ENCODE measurements around the gene MYL12B. TPM values are rescaled to one million over a fixed set of nuclear protein-coding genes. Genes with fewer than 3 reads are reported as not detected.

MYL12B gene
- polyA plus RNA-seq, 6 donors from 2014 or later, result 574 to 848 (median 647) TPM

GRCh38 chr18:3246635-3247239 lies 15.2 kb upstream of the MYL12B start:
- peak overlapping the region; percentile 84 to 99 (median 97) for H3K4me3 Mint-ChIP-seq
- peaks cover 6% of the 10 kb centered on the region in 2 donors for H3K36me3 Mint-ChIP-seq
- H3K4me1 Mint-ChIP-seq, result peaks cover 21 to 44% (median 35%) of the 10 kb centered on the region in 3 donors
- no peaks in the 10 kb centered on the region for H3K27me3 Mint-ChIP-seq
- H3K9me3 Mint-ChIP-seq, result peaks cover 0 to 11% (median 7%) of the 10 kb centered on the region in 7 donors
- DNase-seq (no peak), ATAC-seq (ENCODE audit: low read depth in 2 of 2) (peak; percentile 13 to 18)
- H3K27ac Mint-ChIP-seq, result peak overlapping the region; percentile 97 to 99 (median 99)

- peak; percentile 72 for ATAC-seq (ENCODE audit: low read depth in 2 of 2)
- peak; percentile 89 for DNase-seq
- H3K27me3 Mint-ChIP-seq, result no peaks in the 10 kb centered on the region
- peaks cover 24 to 51% (median 38%) of the 10 kb centered on the region in 3 donors for H3K4me1 Mint-ChIP-seq
- H3K36me3 Mint-ChIP-seq, result peaks cover 0 to 5% of the 10 kb centered on the region in 2 donors
- peak within 1 kb of the TSS; percentile 97 to 99 (median 99) for H3K27ac Mint-ChIP-seq
- H3K9me3 Mint-ChIP-seq, result peaks cover 0 to 4% (median 0%) of the 10 kb centered on the region in 7 donors
- H3K4me3 Mint-ChIP-seq, result peak within 1 kb of the TSS; percentile 84 to 99 (median 97)
These were observed 14.5 kb upstream of the MYL12B start, which contains the start of gene MYL12A for GRCh38 chr18:3247240-3248061. TSS of gene MYL12A (plus strand) at chr18:3247801. CDS start at chr18:3253248, 5,447 bp downstream.

GRCh38 chr18:3248062-3248657 lies 13.8 kb upstream of the MYL12B start:
- Mint-ChIP-seq H3K4me3 (peak overlapping the region; percentile 84 to 99 (median 97)), H3K4me1 (peaks cover 31 to 59% (median 43%) of the 10 kb centered on the region in 3 donors), H3K27ac (peak overlapping the region; percentile 95 to 99 (median 98)), H3K9me3 (no peaks in the 10 kb centered on the region), H3K36me3 (peaks cover 0 to 7% of the 10 kb centered on the region in 2 donors), H3K27me3 (no peaks in the 10 kb centered on the region)
- DNase-seq (no peak), ATAC-seq (ENCODE audit: low read depth in 2 of 2) (peak; percentile 2)

- ATAC-seq (ENCODE audit: low read depth in 2 of 2), result no peak
- peak; percentile 40 for DNase-seq
- Mint-ChIP-seq H3K27me3 (no peaks in the 10 kb centered on the region), H3K4me3 (peak overlapping the region; percentile 84 to 99 (median 97)), H3K36me3 (peaks cover 0 to 12% of the 10 kb centered on the region in 2 donors), H3K4me1 (peaks cover 36 to 64% (median 48%) of the 10 kb centered on the region in 3 donors), H3K27ac (peak overlapping the region; percentile 95 to 99 (median 98)), H3K9me3 (no peaks in the 10 kb centered on the region)
These were observed 13.1 kb upstream of the MYL12B start for GRCh38 chr18:3248658-3249359.

DNA sequence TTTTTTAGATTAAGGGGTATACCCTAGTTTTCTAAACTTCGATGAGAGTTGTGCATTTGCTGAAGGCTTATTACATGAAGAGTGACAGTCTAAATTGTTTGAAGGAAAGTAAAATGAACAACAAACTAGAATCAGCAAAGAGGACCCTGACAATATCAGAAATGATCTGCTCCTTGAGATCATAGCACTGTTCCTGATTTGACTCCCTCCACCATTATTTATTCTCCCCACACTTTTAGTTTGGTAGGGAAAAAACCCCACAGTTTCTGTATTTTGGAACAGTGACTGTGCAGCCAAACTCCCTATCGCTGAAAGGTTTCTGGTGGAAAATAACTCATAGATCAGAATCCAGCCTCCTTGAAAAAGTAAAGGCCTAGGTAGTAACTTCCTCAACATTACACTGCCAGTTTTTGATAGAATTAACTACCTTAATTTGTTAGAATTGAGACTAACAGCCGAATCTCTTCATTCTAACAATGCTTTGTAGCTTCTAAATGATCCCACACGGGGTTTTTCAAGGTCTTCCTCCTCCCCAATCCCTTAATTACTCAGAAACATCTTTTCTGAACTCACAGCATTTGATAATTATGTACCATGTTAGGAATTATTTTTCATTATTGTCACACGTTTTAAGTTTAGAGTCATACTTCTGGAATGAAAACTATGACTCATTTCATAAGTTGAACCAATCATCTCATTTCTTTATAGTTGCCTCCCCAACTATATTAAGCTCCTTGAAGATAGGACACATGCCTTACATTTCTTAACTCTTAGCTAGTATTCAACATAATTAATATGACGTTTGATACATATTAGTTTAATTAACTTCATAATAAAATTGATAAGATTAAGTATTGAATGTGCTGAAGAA lies 11.5 kb upstream of the MYL12B start:
- Mint-ChIP-seq H3K27ac (peak overlapping the region in 3 of 6 donors; percentile 37 to 67 (median 65)), H3K27me3 (no peaks in the 10 kb centered on the region), H3K4me3 (peak overlapping the region in 6 of 8 donors; percentile 1 to 97 (median 70)), H3K36me3 (peaks cover 8 to 22% of the 10 kb centered on the region in 2 donors), H3K4me1 (peaks cover 43 to 65% (median 52%) of the 10 kb centered on the region in 3 donors), H3K9me3 (no peaks in the 10 kb centered on the region)
- DNase-seq, result no peak
- no peak for ATAC-seq (ENCODE audit: low read depth in 2 of 2)

GRCh38 chr18:3251249-3251962 lies 10.5 kb upstream of the MYL12B start:
- Mint-ChIP-seq H3K27me3 (no peaks in the 10 kb centered on the region), H3K9me3 (no peaks in the 10 kb centered on the region), H3K27ac (peak overlapping the region in 1 of 6 donors; percentile 12), H3K4me3 (peak overlapping the region in 1 of 8 donors; percentile 7), H3K4me1 (peaks cover 44 to 64% (median 51%) of the 10 kb centered on the region in 3 donors), H3K36me3 (peaks cover 15 to 26% of the 10 kb centered on the region in 2 donors)
- DNase-seq (no peak), ATAC-seq (ENCODE audit: low read depth in 2 of 2) (no peak)

GRCh38 chr18:3251963-3252277 lies 10.0 kb upstream of the MYL12B start:
- no peaks in the 10 kb centered on the region for H3K9me3 Mint-ChIP-seq
- peak overlapping the region in 2 of 8 donors; percentile 7 to 16 for H3K4me3 Mint-ChIP-seq
- H3K4me1 Mint-ChIP-seq, result peaks cover 48 to 65% (median 52%) of the 10 kb centered on the region in 3 donors
- no peak overlapping the region for H3K27ac Mint-ChIP-seq
- H3K27me3 Mint-ChIP-seq, result no peaks in the 10 kb centered on the region
- DNase-seq (no peak), ATAC-seq (ENCODE audit: low read depth in 2 of 2) (no peak)
- peaks cover 18 to 26% of the 10 kb centered on the region in 2 donors for H3K36me3 Mint-ChIP-seq

DNA sequence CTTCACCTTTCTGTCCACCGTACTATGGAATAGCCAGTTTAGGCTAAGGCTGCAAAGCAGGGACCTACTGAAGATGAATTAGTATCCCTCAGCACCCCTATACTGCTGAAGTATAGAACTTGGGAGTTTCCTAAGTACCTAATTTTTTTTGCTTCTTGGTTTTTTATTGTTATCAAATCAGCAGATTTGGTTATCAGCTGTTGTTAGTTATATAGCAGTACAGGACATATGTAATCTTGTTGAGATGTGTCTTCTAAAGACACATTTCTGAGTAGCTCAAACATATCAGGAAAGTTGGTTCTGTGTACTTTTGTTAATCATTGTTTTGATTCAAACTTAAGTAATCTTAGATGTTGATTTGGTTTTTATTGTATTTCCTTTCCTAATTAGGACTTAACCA lies 9.1 kb upstream of the MYL12B start:
- H3K9me3 Mint-ChIP-seq, result no peaks in the 10 kb centered on the region
- peaks cover 18 to 29% of the 10 kb centered on the region in 2 donors for H3K36me3 Mint-ChIP-seq
- no peaks in the 10 kb centered on the region for H3K27me3 Mint-ChIP-seq
- ATAC-seq (ENCODE audit: low read depth in 2 of 2), result no peak
- H3K4me3 Mint-ChIP-seq, result peak overlapping the region in 2 of 8 donors; percentile 42 to 55
- peak overlapping the region in 4 of 6 donors; percentile 20 to 79 (median 40) for H3K27ac Mint-ChIP-seq
- no peak for DNase-seq
- peaks cover 57 to 75% (median 62%) of the 10 kb centered on the region in 3 donors for H3K4me1 Mint-ChIP-seq

DNA sequence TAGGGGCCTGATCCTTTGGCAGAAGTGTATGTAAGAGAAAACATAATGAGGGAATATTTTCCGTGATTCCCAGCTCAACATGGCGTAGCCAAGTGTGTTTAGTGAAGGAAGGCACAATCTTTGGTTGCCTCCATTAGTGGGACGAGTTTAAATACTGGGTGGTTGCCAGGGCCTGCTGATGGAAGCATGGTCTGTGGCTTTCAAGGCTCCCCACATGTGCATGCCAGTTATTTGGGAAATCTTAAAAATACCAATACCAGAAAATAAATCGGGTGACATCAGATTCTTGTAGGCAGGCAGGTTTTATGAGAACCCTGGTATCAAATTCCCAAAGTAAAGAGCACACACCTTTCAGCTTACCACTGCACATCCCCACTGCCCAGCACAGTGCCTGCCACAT lies 7.2 kb upstream of the MYL12B start:
- Mint-ChIP-seq H3K9me3 (no peaks in the 10 kb centered on the region), H3K27me3 (no peaks in the 10 kb centered on the region), H3K4me3 (no peak overlapping the region), H3K36me3 (peaks cover 18 to 36% of the 10 kb centered on the region in 2 donors), H3K27ac (peak overlapping the region in 3 of 6 donors; percentile 10 to 98 (median 35)), H3K4me1 (peaks cover 64 to 81% (median 67%) of the 10 kb centered on the region in 3 donors)
- ATAC-seq (ENCODE audit: low read depth in 2 of 2) (no peak), DNase-seq (no peak)

GRCh38 chr18:3255611-3256165 lies 6.2 kb upstream of the MYL12B start:
- H3K27me3 Mint-ChIP-seq, result no peaks in the 10 kb centered on the region
- H3K4me1 Mint-ChIP-seq, result peaks cover 59 to 81% (median 66%) of the 10 kb centered on the region in 3 donors
- peak overlapping the region in 5 of 6 donors; percentile 41 to 98 (median 82) for H3K27ac Mint-ChIP-seq
- peak overlapping the region in 4 of 8 donors; percentile 8 to 68 (median 44) for H3K4me3 Mint-ChIP-seq
- peaks cover 18 to 32% of the 10 kb centered on the region in 2 donors for H3K36me3 Mint-ChIP-seq
- H3K9me3 Mint-ChIP-seq, result no peaks in the 10 kb centered on the region
- ATAC-seq (ENCODE audit: low read depth in 2 of 2) (peak; percentile 67 to 69), DNase-seq (no peak)
